H1 (cell line): ENCODE results near the gene NOS2. TPM values are rescaled to one million over a fixed set of nuclear protein-coding genes. Genes with fewer than 3 reads are reported as not detected.

Source experiments
- CTCF ChIA-PET: fragments of 300-600 bp; sonication (Branson Sonifier 250); formaldehyde crosslinking; loops from one replicate; lab custom pipeline; 2021; ENCODE audit not compliant: partially characterized antibody; lab: Charles Lee
- POLR2A ChIA-PET: fragments of 300-600 bp; sonication (Branson Sonifier 250); formaldehyde crosslinking; loops from one replicate; lab custom pipeline; 2021; ENCODE audit warnings: inconsistent platforms; ENCODE audit not compliant: partially characterized antibody; lab: Charles Lee
- DNase-seq, 2 experiments: peaks; one replicate each; pipeline versions ENCODE4 v3.0.0 to v3.0.0-alpha.2; 2010 to 2022; ENCODE audit warnings: low spot score in 2 of 2, low read depth in 1 of 2, mixed read lengths in 1 of 2
- FAIRE-seq: peaks from 2 replicates; lab custom pipeline; 2011; peaks lifted over from hg19 to GRCh38; lab: Jason Lieb, UNC
- H2AFZ ChIP-seq: 2 replicates; pipeline ENCODE4 v1.8.1; 2012; ENCODE audit warnings: low read length, inconsistent platforms
- H2AK5ac ChIP-seq: 2 replicates; pipeline ENCODE4 v1.6.1; 2013; ENCODE audit warnings: low read depth, low read length
- H2BK120ac ChIP-seq: replicated peaks from 2 replicates; pipeline ENCODE3; 2013; ENCODE audit warnings: low read depth, low read length, inconsistent platforms
- H2BK12ac ChIP-seq: 2 replicates; pipeline ENCODE4 v1.6.1; 2013; ENCODE audit warnings: low read depth, low read length
- H2BK15ac ChIP-seq: 2 replicates; pipeline ENCODE4 v1.6.1; 2013; ENCODE audit warnings: low read length
- H2BK20ac ChIP-seq: 2 replicates; pipeline ENCODE4 v1.6.1; 2013; ENCODE audit warnings: low read length
- H2BK5ac ChIP-seq: 2 replicates; pipeline ENCODE4 v1.6.1; 2013; ENCODE audit warnings: low read depth, low read length
- H3K14ac ChIP-seq: 2 replicates; pipeline ENCODE4 v1.6.1; 2013; ENCODE audit warnings: inconsistent platforms; ENCODE audit not compliant: insufficient read length
- H3K18ac ChIP-seq: 2 replicates; pipeline ENCODE4 v1.6.1; 2013; ENCODE audit warnings: low read length; ENCODE audit errors: extremely low read depth
- H3K23ac ChIP-seq: 2 replicates; pipeline ENCODE4 v1.6.1; 2013; ENCODE audit warnings: inconsistent platforms; ENCODE audit not compliant: insufficient read length
- H3K23me2 ChIP-seq: 2 replicates; pipeline ENCODE4 v1.6.1; 2013; ENCODE audit warnings: low read depth, low read length
- H3K27ac ChIP-seq: 2 replicates; pipeline ENCODE4 v1.6.1; 2011; ENCODE audit warnings: low read depth, low read length, inconsistent platforms
- H3K27me3 ChIP-seq, 4 experiments: replicated peaks in 1 of 4; 1 replicate in 1 of 4; 2 replicates in 3 of 4; pipeline versions ENCODE4 v1.6.1 to v1.8.1; 2011 to 2013; ENCODE audit warnings: low read length in 3 of 4, mild to moderate bottlenecking in 3 of 4, inconsistent platforms in 2 of 4, mixed read lengths in 2 of 4, moderate library complexity in 1 of 4; ENCODE audit not compliant: control insufficient read depth in 3 of 4, insufficient read depth in 3 of 4; ENCODE audit errors: extremely low read depth in 1 of 4
- H3K36me3 ChIP-seq, 4 experiments: 2 replicates each; pipeline versions ENCODE4 v1.6.1 to v1.8.1; 2011 to 2013; ENCODE audit warnings: mild to moderate bottlenecking in 4 of 4, low read length in 3 of 4, moderate library complexity in 2 of 4, control low read depth in 1 of 4, inconsistent platforms in 1 of 4; ENCODE audit not compliant: insufficient read depth in 4 of 4, control insufficient read depth in 2 of 4
- H3K4ac ChIP-seq: replicated peaks from 2 replicates; pipeline ENCODE3; 2013; ENCODE audit warnings: low read length, low read depth, mixed read lengths, inconsistent platforms; ENCODE audit not compliant: insufficient read length
- H3K4me1 ChIP-seq, 4 experiments: replicated peaks in 1 of 4; 1 replicate in 1 of 4; 2 replicates in 3 of 4; pipeline versions ENCODE4 v1.6.1 to v1.8.1; 2011 to 2013; ENCODE audit warnings: low read length in 3 of 4, inconsistent platforms in 2 of 4, mixed read lengths in 1 of 4; ENCODE audit not compliant: insufficient read depth in 4 of 4, control insufficient read depth in 3 of 4
- H3K4me2 ChIP-seq, 2 experiments: 2 replicates each; pipeline versions ENCODE4 v1.6.1 to v1.8.1; 2011 to 2013; ENCODE audit warnings: low read depth in 2 of 2, low read length in 2 of 2, control low read depth in 1 of 2, inconsistent platforms in 1 of 2, mild to moderate bottlenecking in 1 of 2; ENCODE audit not compliant: insufficient read depth in 1 of 2
- H3K4me3 ChIP-seq, 4 experiments: fragments of 200-600, 300-600 bp in 1 of 4; sonication (generic), shearing (Covaris generic), sonication (Bioruptor Twin) in 1 of 4; 2 replicates each; pipeline versions ENCODE4 v1.5.1 to v1.8.1; 2011 to 2016; ENCODE audit warnings: low read length in 4 of 4, low read depth in 3 of 4, control low read depth in 2 of 4, inconsistent platforms in 2 of 4, mild to moderate bottlenecking in 2 of 4, mixed read lengths in 1 of 4, moderate library complexity in 1 of 4; ENCODE audit not compliant: insufficient read depth in 2 of 4; ENCODE audit errors: extremely low read depth in 1 of 4
- H3K56ac ChIP-seq: replicated peaks from 2 replicates; pipeline ENCODE3; 2013; ENCODE audit warnings: low read depth, mild to moderate bottlenecking, mixed read lengths, low read length, inconsistent platforms; ENCODE audit not compliant: insufficient read length
- H3K79me1 ChIP-seq: 2 replicates; pipeline ENCODE4 v1.6.1; 2013; ENCODE audit warnings: low read depth, low read length, control low read depth
- H3K79me2 ChIP-seq, 2 experiments: 2 replicates each; pipeline versions ENCODE4 v1.6.1 to v1.8.1; 2012 to 2013; ENCODE audit warnings: low read length in 2 of 2, mild to moderate bottlenecking in 2 of 2, inconsistent platforms in 1 of 2; ENCODE audit not compliant: insufficient read depth in 2 of 2, control insufficient read depth in 1 of 2
- H3K9ac ChIP-seq, 4 experiments: replicated peaks in 1 of 4; 1 replicate in 1 of 4; 2 replicates in 3 of 4; pipeline versions ENCODE4 v1.6.1 to v1.8.1; 2011 to 2013; ENCODE audit warnings: low read depth in 3 of 4, low read length in 3 of 4, control low read depth in 2 of 4, mild to moderate bottlenecking in 2 of 4, moderate library complexity in 2 of 4, inconsistent platforms in 1 of 4; ENCODE audit errors: extremely low read depth in 1 of 4
- H3K9me3 ChIP-seq, 2 experiments: 2 replicates each; pipeline versions ENCODE4 v1.6.1 to v1.8.1; 2012 to 2013; ENCODE audit warnings: mild to moderate bottlenecking in 2 of 2, moderate library complexity in 2 of 2, control low read depth in 1 of 2, inconsistent platforms in 1 of 2, low read depth in 1 of 2, low read length in 1 of 2, mixed read lengths in 1 of 2; ENCODE audit not compliant: insufficient read depth in 2 of 2
- H4K20me1 ChIP-seq, 2 experiments: replicated peaks in 1 of 2; 2 replicates each; pipeline versions ENCODE3 to v1.8.1; 2011 to 2013; ENCODE audit warnings: inconsistent platforms in 2 of 2, low read length in 2 of 2, mild to moderate bottlenecking in 1 of 2; ENCODE audit not compliant: insufficient read depth in 2 of 2, control insufficient read depth in 1 of 2
- H4K5ac ChIP-seq: 2 replicates; pipeline ENCODE4 v1.6.1; 2013; ENCODE audit warnings: low read length, low read depth, mixed read lengths, inconsistent platforms; ENCODE audit not compliant: insufficient read length
- H4K8ac ChIP-seq: 2 replicates; pipeline ENCODE4 v1.8.0; 2013; ENCODE audit warnings: mild to moderate bottlenecking, moderate library complexity, low read length, inconsistent platforms; ENCODE audit not compliant: insufficient read depth; ENCODE audit errors: extremely low read depth
- H4K91ac ChIP-seq: replicated peaks from 2 replicates; pipeline ENCODE3; 2013; ENCODE audit warnings: low read length, mixed read lengths, inconsistent platforms; ENCODE audit not compliant: insufficient read length
- CEBPB ChIP-seq: IDR thresholded peaks from 2 replicates; pipeline ENCODE4 v1.6.1; 2012; ENCODE audit warnings: low read depth, low read length
- HDAC6 ChIP-seq: IDR thresholded peaks from one replicate; pipeline ENCODE4 v1.7.1; 2012; ENCODE audit warnings: low read depth, mild to moderate bottlenecking, inconsistent platforms, low read length, moderate library complexity
- POLR2A ChIP-seq, 2 experiments: IDR thresholded peaks; 1 replicate in 1 of 2; 2 replicates in 1 of 2; pipeline ENCODE4 v1.6.1; 2011; ENCODE audit warnings: low read depth in 2 of 2, low read length in 2 of 2, mild to moderate bottlenecking in 2 of 2; ENCODE audit errors: control extremely low read depth in 1 of 2
- WGBS, 2 experiments: shearing (Covaris generic) in 1 of 2; methylation state at CpG; one replicate each; pipeline versions ENCODE4 v1.1.6 to v1.1.7; 2013 to 2015; ENCODE audit warnings: low lambda C conversion rate in 2 of 2, mixed read lengths in 2 of 2, inconsistent platforms in 1 of 2, low coverage in 1 of 2, missing lambda C conversion rate in 1 of 2; ENCODE audit not compliant: insufficient replicate concordance in 2 of 2, insufficient coverage in 1 of 2, insufficient read length in 1 of 2; ENCODE audit errors: extremely low coverage in 1 of 2, missing lambda C conversion rate in 1 of 2; 5-methylcytosine and 5-hydroxymethylcytosine counted together
- polyA plus RNA-seq, 7 experiments: library from polyadenylated mRNA; depleted of rRNA in 3 of 7; stranded (reverse) in 5 of 7; unstranded in 2 of 7; fragments of >200 nt in 5 of 7; fragments of 200-250 nt in 2 of 7; gene quantifications; 1 replicate in 5 of 7; 2 replicates in 1 of 7; 4 replicates in 1 of 7; pipeline versions ENCODE4 v1.2.1 to v1.2.3, GENCODE V29; 2011 to 2013; ENCODE audit warnings: missing spikeins in 2 of 7, mixed read lengths in 2 of 7
- total RNA-seq: library from RNA; stranded (reverse); fragmentation: NEBNext Ultra II Directional; extraction: Animal tissue kit (Norgen Biotek cat#: 25700); gene quantifications from 2 replicates; pipeline ENCODE4 v1.2.1, GENCODE V29; 2021

NOS2 gene
- total and polyA plus RNA-seq, 2 of the 8 experiments (the other 6 are each of a cell fraction or from before 2014, with no cell fraction given), result 1.0 to 1.9 TPM

- H3K9me3 ChIP-seq, result no peaks in the 10 kb centered on the region
- no peaks in the 10 kb centered on the region; the same call in 1 of the 2 replicates for H3K79me1 ChIP-seq
- no peak overlapping the region for H3K4ac ChIP-seq
- no peaks in the 10 kb centered on the region; a peak in 1 of 7 replicates for H3K27me3 ChIP-seq
- no peak overlapping the region for H4K91ac ChIP-seq
- no peak overlapping the region for H4K5ac ChIP-seq
- WGBS, 2 experiments, result 80% methylated on average over 9 of the region's 9 CpGs; no CpG with 5 or more reads in 1 of the 2 experiments
- no peak overlapping the region for H3K27ac ChIP-seq
- H2BK5ac ChIP-seq, result no peak overlapping the region
- H2BK120ac ChIP-seq, result no peak overlapping the region
- H3K56ac ChIP-seq, result no peak overlapping the region
- no peak overlapping the region for H2AFZ ChIP-seq
- H2BK20ac ChIP-seq, result no peak overlapping the region
- H3K23me2 ChIP-seq, result no peaks in the 10 kb centered on the region
- peaks cover 0 to 8% (median 0%) of the 10 kb centered on the region in 4 experiments; a peak in 2 of 7 replicates for H3K4me1 ChIP-seq
- no peak overlapping the region for H4K8ac ChIP-seq
- H3K4me3 ChIP-seq, result no peak overlapping the region
- no peak overlapping the region for H3K14ac ChIP-seq
- TF ChIP-seq POLR2A (IDR thresholded peaks at IDR 0.05; ENCODE audit: control extremely low read depth in 1 of 2, low read depth in 2 of 2, low read length in 2 of 2), result no peak
- TF ChIP-seq HDAC6, result no peak
- peak; percentile 47; the same call in 1 of the 2 replicates for TF ChIP-seq CEBPB
- POLR2A ChIA-PET, result no interaction called here
- H3K9ac ChIP-seq, result no peak overlapping the region
- CTCF ChIA-PET, result interaction anchor here (0.7 to 5.1 kb wide), 6 partner anchors 9 to 85 kb away, joined by 3 to 32 read pairs (median 4); no protein-coding TSS in a partner anchor
- no peak for FAIRE-seq
- H3K4me2 ChIP-seq, result no peak overlapping the region
- no peaks in the 10 kb centered on the region for H4K20me1 ChIP-seq
- H3K23ac ChIP-seq, result no peak overlapping the region
- H3K79me2 ChIP-seq, result no peaks in the 10 kb centered on the region
- no peak overlapping the region for H3K18ac ChIP-seq
- no peak overlapping the region for H2BK12ac ChIP-seq
- H3K36me3 ChIP-seq, result no peaks in the 10 kb centered on the region
- no peak for DNase-seq
- H2BK15ac ChIP-seq, result no peak overlapping the region
- H2AK5ac ChIP-seq, result no peak overlapping the region
Measured at GRCh38 chr17:27849474-27850185, 49.3 kb upstream of the NOS2 start.
